Adrenal gland (tissue), 12 donors: Measurements from ENCODE around the gene CAMTA1. TPM values are rescaled to one million over a fixed set of nuclear protein-coding genes. Genes with fewer than 3 reads are reported as not detected.
A peak's percentile ranks its signal among the peaks of the same experiment; 100 is the strongest.

ENCODE experiments used
- DNase-seq, 7 donors: peaks; one replicate each; pipeline ENCODE4 v3.0.0-alpha.2; 2019 to 2020
- H3K27ac ChIP-seq, 5 donors: fragments of 200-600 bp; sonication (generic) in 4 of 5; 1 replicate in 3 of 5; 2 replicates in 2 of 5; pipeline versions ENCODE4 v1.5.1 to v1.8.0; 2016 to 2020; ENCODE audit warnings: mild to moderate bottlenecking in 1 of 5
- H3K27me3 ChIP-seq: fragments of 200-600 bp; 2 replicates; pipeline ENCODE4 v1.8.0; 2021
- H3K36me3 ChIP-seq, 2 donors: fragments of 200-600 bp; replicated peaks in 1 of 2; 1 replicate in 1 of 2; 2 replicates in 1 of 2; pipeline versions ENCODE4 v1.5.1 to v1.8.0; 2018 to 2022
- H3K4me1 ChIP-seq, 2 donors: fragments of 200-600 bp; replicated peaks in 1 of 2; 1 replicate in 1 of 2; 2 replicates in 1 of 2; pipeline versions ENCODE4 v1.5.1 to v1.8.0; 2018 to 2021
- H3K4me3 ChIP-seq, 4 donors: fragments of 200-600 bp; sonication (generic) in 3 of 4; one replicate each; pipeline ENCODE4 v1.5.1; 2016 to 2018
- H3K9me3 ChIP-seq, 3 donors: fragments of 200-600 bp; sonication (generic) in 1 of 3; replicated peaks in 1 of 3; 1 replicate in 2 of 3; 2 replicates in 1 of 3; pipeline versions ENCODE4 v1.5.1 to v1.8.0; 2016 to 2021
- POLR2A ChIP-seq, 2 donors: fragments of 450-650 bp; IDR thresholded peaks; one replicate each; pipeline ENCODE4 v1.6.1; 2017; ENCODE audit warnings: antibody characterized with exemption in 2 of 2, mild to moderate bottlenecking in 2 of 2, moderate library complexity in 1 of 2
- WGBS, 4 donors: extraction: QIAGEN DNeasy Blood & Tissue Kit in 2 of 4; methylation state at CpG; one replicate each; pipeline versions ENCODE4 v1.1.5 to v1.1.7; 2013 to 2017; 5-methylcytosine and 5-hydroxymethylcytosine counted together
- intact Hi-C, 2 donors: fragments of 100-400 bp; cut with DNase I; formaldehyde crosslinking; loops; one replicate each; pipeline versions ENCODE4 v1.14.1 to v1.15.0; 2022 to 2023
- polyA plus RNA-seq, 3 donors: library from polyadenylated mRNA; stranded (reverse); fragments of 200-250 nt in 2 of 3; fragments of 350-450 nt in 1 of 3; fragmentation: Illumina TruSeq in 1 of 3; extraction: RNeasy Lipid Tissue Mini Kit (QIAGEN cat#74804) in 1 of 3; gene quantifications; one replicate each; pipeline ENCODE4 v1.2.3, GENCODE V29; 2013 to 2014
- total RNA-seq, 9 donors: library from RNA; depleted of rRNA in 4 of 9; stranded (reverse); fragments of >200 nt in 4 of 9; fragments of 120-200 nt in 1 of 9; fragmentation: NEBNext Ultra II Directional in 1 of 9; extraction: Animal tissue kit (Norgen Biotek cat#: 25700) in 1 of 9; gene quantifications; one replicate each; pipeline versions ENCODE4 v1.1.0 to v1.2.4, GENCODE V29; 2013 to 2023
- TF ChIP-seq, protein P1 (sequence below), 6 experiments: fragments of 450-650 bp in 4 of 6; fragments of 200-600 bp in 2 of 6; sonication (generic) in 1 of 6; IDR thresholded peaks; 1 replicate in 5 of 6; 2 replicates in 1 of 6; pipeline versions ENCODE4 v1.5.1 to v1.8.0; 2016 to 2021; ENCODE audit warnings: antibody characterized with exemption in 6 of 6, mild to moderate bottlenecking in 2 of 6, moderate library complexity in 1 of 6
- donor health status: healthy with polysubstance abuse.
- donor health status: Bipolar disorder and iron deficiency.
- donor health status: DM: yes; HTN: yes; CAD: no.
- donor health status: DM: no; HTN: no; CAD: no.
- donor health status: DM: no; HTN: no; CAD: no.
- donor health status: DM: yes; HTN: yes; CAD: no.

Gene CAMTA1
- total and polyA plus RNA-seq, 12 donors: 62.9 to 141 (median 96.9) TPM

DNA sequence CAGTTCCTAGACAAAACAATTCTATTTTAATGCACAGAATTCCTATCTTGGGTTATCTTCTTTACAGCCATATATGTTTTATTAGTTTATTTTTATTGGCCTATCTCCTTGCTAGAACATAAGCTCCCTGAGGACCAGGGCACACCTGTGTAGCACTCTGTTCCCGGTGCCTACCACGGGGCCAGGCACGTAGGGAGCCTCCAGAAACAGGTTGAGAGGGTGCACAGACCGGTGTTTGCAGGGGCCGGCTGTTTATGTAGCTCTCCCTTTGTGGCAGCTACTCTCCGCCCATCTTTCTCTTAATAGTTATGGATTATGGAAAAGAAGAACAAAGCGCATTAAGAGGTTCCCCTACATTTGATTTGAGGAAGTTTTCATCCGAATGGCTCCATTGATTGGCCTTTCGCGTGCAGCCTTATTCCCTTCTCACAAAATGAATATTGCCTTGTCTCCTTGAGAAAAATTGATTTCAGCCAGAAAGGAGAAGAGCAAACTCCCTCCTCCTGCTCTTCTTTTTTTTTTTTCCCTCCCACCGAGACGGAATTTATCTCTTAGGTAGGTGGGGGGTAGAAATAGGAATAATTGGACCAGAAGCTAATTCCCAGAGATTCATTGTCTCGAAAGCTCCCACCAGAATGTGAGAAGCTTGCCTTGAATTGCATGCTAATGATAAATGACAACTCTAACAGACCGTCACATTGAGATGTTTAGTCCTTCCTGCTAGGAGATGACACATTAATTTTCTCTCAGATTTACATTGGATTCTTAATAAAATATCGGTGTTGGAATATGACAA, 447.4 kb downstream of the CAMTA1 start:
- no peak for DNase-seq
- Histone ChIP-seq H3K27ac (no peak overlapping the region), H3K4me1 (no peaks in the 10 kb centered on the region), H3K36me3 (no peaks in the 10 kb centered on the region), H3K9me3 (no peaks in the 10 kb centered on the region), H3K27me3 (no peaks in the 10 kb centered on the region), H3K4me3 (no peak overlapping the region)
- intact Hi-C loops: no loop called here
- no peak for TF ChIP-seq POLR2A (IDR thresholded peaks at IDR 0.05)
- TF ChIP-seq, protein P1, sequence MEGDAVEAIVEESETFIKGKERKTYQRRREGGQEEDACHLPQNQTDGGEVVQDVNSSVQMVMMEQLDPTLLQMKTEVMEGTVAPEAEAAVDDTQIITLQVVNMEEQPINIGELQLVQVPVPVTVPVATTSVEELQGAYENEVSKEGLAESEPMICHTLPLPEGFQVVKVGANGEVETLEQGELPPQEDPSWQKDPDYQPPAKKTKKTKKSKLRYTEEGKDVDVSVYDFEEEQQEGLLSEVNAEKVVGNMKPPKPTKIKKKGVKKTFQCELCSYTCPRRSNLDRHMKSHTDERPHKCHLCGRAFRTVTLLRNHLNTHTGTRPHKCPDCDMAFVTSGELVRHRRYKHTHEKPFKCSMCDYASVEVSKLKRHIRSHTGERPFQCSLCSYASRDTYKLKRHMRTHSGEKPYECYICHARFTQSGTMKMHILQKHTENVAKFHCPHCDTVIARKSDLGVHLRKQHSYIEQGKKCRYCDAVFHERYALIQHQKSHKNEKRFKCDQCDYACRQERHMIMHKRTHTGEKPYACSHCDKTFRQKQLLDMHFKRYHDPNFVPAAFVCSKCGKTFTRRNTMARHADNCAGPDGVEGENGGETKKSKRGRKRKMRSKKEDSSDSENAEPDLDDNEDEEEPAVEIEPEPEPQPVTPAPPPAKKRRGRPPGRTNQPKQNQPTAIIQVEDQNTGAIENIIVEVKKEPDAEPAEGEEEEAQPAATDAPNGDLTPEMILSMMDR (IDR thresholded peaks at IDR 0.05): no peak
- WGBS, 4 donors: 88 to 91% (median 89%) methylated on average over 15 of the region's 15 CpGs

DNA sequence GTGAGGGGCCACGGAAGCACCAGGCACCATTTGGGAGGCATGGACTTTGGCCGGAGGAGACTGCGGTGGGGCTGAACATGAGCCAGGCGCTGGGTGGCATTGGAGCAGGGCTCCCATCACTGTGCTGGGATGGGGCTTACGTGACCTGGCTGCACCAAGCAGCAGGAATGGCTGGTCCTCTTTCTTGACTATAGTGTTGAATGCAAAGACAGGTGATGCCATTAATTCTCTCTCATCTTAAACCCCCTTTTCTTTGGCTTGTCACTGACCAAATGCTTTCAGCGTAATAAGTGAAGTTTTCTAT, 447.9 kb downstream of the CAMTA1 start:
- no peak overlapping the region for H3K4me3 ChIP-seq
- peak in 1 of 7 donors; percentile 38 for DNase-seq
- H3K27me3 ChIP-seq: no peaks in the 10 kb centered on the region
- TF ChIP-seq POLR2A (IDR thresholded peaks at IDR 0.05): no peak
- TF ChIP-seq, protein P1 (IDR thresholded peaks at IDR 0.05): no peak
- no peaks in the 10 kb centered on the region for H3K4me1 ChIP-seq
- H3K9me3 ChIP-seq: no peaks in the 10 kb centered on the region
- intact Hi-C loops: no loop called here
- WGBS, 4 donors: 93 to 98% (median 96%) methylated on average over 4 to 6 of the region's 6 CpGs
- H3K27ac ChIP-seq: no peak overlapping the region
- H3K36me3 ChIP-seq: no peaks in the 10 kb centered on the region

DNA sequence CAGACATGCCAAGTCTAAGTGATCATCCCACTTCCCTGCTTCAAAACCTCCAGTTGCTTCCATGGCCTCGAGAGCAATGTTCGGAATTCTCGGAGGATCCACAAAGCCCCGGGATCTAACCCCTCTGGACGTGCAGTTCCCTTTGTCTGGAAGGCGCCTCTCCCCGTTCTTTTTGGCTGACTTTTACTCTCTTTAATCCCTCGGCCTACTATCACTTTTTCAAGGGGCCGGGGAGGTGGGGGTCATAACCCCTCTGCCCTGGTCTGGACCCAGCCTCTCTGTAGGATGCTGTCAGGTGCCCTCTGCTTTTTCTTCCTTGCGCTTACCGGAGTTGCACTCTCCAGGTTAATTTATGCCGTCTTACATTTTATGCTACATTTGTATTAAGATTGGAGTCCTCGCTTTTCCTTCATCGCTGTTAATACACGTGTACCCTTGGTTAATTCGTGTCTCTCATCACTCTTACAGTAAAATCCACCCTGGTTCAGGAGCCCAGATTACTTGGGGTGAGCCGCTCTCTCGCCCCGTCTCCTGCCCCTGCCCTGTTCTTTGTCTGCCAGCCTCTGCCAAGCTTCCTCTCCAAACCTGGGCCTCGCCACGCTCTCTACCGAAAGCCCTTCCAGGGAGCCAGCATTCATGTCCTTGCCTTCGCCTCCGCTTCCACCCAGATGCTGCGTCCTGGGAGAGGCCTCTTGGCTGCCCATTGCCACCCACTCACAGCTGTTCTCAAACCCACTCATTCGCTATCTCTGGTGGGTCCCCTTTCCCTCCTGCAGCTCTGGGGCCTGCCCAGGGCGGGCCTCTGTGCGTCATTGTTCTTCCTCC, 448.6 kb downstream of the CAMTA1 start:
- intact Hi-C loops: no loop called here
- H3K9me3 ChIP-seq: no peaks in the 10 kb centered on the region
- TF ChIP-seq, protein P1 (IDR thresholded peaks at IDR 0.05): no peak
- TF ChIP-seq POLR2A (IDR thresholded peaks at IDR 0.05): no peak
- no peaks in the 10 kb centered on the region for H3K36me3 ChIP-seq
- no peak overlapping the region for H3K4me3 ChIP-seq
- H3K4me1 ChIP-seq: no peaks in the 10 kb centered on the region
- H3K27ac ChIP-seq: no peak overlapping the region
- 89 to 96% (median 94%) methylated on average over 28 of the region's 28 CpGs for WGBS, 4 donors
- H3K27me3 ChIP-seq: no peaks in the 10 kb centered on the region
- peak in 2 of 7 donors; percentile 5 to 30 for DNase-seq

DNA sequence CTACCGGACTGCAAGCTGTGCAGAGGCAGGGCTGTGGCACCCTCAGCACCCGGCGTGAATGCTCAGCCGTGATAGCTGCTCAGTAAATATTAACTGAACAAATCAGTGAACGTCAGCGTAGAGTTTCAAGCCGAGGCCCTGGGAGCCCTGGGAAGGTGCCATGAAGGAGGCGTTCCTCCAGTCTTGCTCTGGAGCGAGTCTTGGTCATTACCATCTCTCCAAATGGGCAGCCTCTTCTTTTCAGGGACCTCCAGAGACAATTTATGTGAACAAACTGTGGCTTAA, 449.2 kb downstream of the CAMTA1 start:
- intact Hi-C loops: no loop called here
- H3K4me1 ChIP-seq: no peaks in the 10 kb centered on the region
- WGBS, 4 donors: 93 to 96% (median 94%) methylated on average over 9 of the region's 9 CpGs

More for the DNA sequence above, 449.2 kb downstream of the CAMTA1 start:
- Histone ChIP-seq H3K27me3 (no peaks in the 10 kb centered on the region), H3K9me3 (no peaks in the 10 kb centered on the region), H3K36me3 (no peaks in the 10 kb centered on the region), H3K4me3 (no peak overlapping the region), H3K27ac (no peak overlapping the region)
- TF ChIP-seq, protein P1 (IDR thresholded peaks at IDR 0.05): no peak
- no peak for TF ChIP-seq POLR2A (IDR thresholded peaks at IDR 0.05)
- peak in 2 of 7 donors; percentile 0 to 17 for DNase-seq
